Mesangial cell (primary cell): Measurements from ENCODE around the gene ZNF18. TPM values are rescaled to one million over a fixed set of nuclear protein-coding genes. Genes with fewer than 3 reads are reported as not detected.

Experiments
- total RNA-seq: library from RNA; depleted of rRNA; stranded (reverse); fragments of >200 nt; gene quantifications from 2 replicates; pipeline ENCODE4 v1.2.3, GENCODE V29; 2015

ZNF18 gene
- 4.7 and 7.4 TPM in 2 replicates for total RNA-seq

GRCh38 chr17:11997147-11997971, at the start of gene ZNF18:
Gene ZNF18 (minus strand): TSS chr17:11997475. CDS start chr17:11992829, 4,646 bp downstream.

GRCh38 chr17:12020642-12021622, 23.7 kb upstream of the ZNF18 start, which contains the start of gene MAP2K4:
Gene MAP2K4 (plus strand): TSS chr17:12020877. CDS start chr17:12020887, 10 bp downstream.

Other genes starting within 250 kb of the ZNF18 start
- 18.6 and 21.0 TPM in 2 replicates for gene MAP2K4, start 23.4 kb upstream of the ZNF18 start, total RNA-seq